GM19193 (cell line): Measurements from ENCODE around the gene PTCD2.
A peak's percentile ranks its signal among the peaks of the same experiment; 100 is the strongest.

ENCODE experiments used
- POLR2A ChIP-seq: IDR thresholded peaks from 4 replicates; pipeline ENCODE4 v1.6.1; 2011; ENCODE audit not compliant: insufficient read depth, insufficient read length; ENCODE audit errors: extremely low read depth

PTCD2 gene

GRCh38 chr5:72319976-72320752 lies at the start of gene PTCD2, which contains the start of gene MRPS27:
Gene PTCD2 (plus strand): TSS chr5:72320373. CDS start chr5:72320383, 10 bp downstream.
Gene MRPS27 (minus strand): TSS chr5:72320240. CDS start chr5:72320221, 19 bp downstream.
- peak; percentile 94 for TF ChIP-seq POLR2A

- no peak for TF ChIP-seq POLR2A
These were observed 48.5 kb upstream of the PTCD2 start for GRCh38 chr5:72271702-72272101.

GRCh38 chr5:72272398-72272797 lies 47.8 kb upstream of the PTCD2 start:
- TF ChIP-seq POLR2A = no peak

GRCh38 chr5:72273547-72273946 lies 46.6 kb upstream of the PTCD2 start:
- TF ChIP-seq POLR2A = no peak

- no peak for TF ChIP-seq POLR2A
These were observed 43.9 kb upstream of the PTCD2 start for GRCh38 chr5:72276219-72276752.

- no peak for TF ChIP-seq POLR2A
These were observed 39.5 kb upstream of the PTCD2 start for GRCh38 chr5:72280581-72281069.

- TF ChIP-seq POLR2A = no peak
These were observed 38.8 kb upstream of the PTCD2 start for GRCh38 chr5:72281430-72281763.

- TF ChIP-seq POLR2A = no peak
These were observed 38.2 kb upstream of the PTCD2 start for GRCh38 chr5:72281764-72282499.

- TF ChIP-seq POLR2A = no peak
These were observed 37.3 kb upstream of the PTCD2 start for GRCh38 chr5:72282878-72283277.

- TF ChIP-seq POLR2A = no peak
These were observed 36.8 kb upstream of the PTCD2 start for GRCh38 chr5:72283358-72283757.

- no peak for TF ChIP-seq POLR2A
These were observed 35.4 kb upstream of the PTCD2 start for GRCh38 chr5:72284559-72285423.

GRCh38 chr5:72285424-72285821 lies 34.8 kb upstream of the PTCD2 start:
- TF ChIP-seq POLR2A = no peak

GRCh38 chr5:72286798-72287197 lies 33.4 kb upstream of the PTCD2 start:
- TF ChIP-seq POLR2A = no peak

- no peak for TF ChIP-seq POLR2A
These were observed 31.2 kb upstream of the PTCD2 start for GRCh38 chr5:72288924-72289323.
